K562 (cell line): ENCODE data around the gene TMEM245.

Source experiments
- BHLHE40 ChIP-seq: IDR thresholded peaks from 2 replicates; pipeline ENCODE4 v1.6.1; 2011; ENCODE audit warnings: low read length, improper control_type of control experiment
- CTCF ChIP-seq, 3 experiments: IDR thresholded peaks in 2 of 3; conservative IDR thresholded peaks in 1 of 3; 2 replicates each; pipeline ENCODE4 v1.5.1; 2011 to 2012; ENCODE audit warnings: low read length in 3 of 3, mild to moderate bottlenecking in 3 of 3, control low read depth in 2 of 3, improper control_type of control experiment in 1 of 3, inconsistent platforms in 1 of 3, low read depth in 1 of 3, mixed read lengths in 1 of 3, moderate library complexity in 1 of 3; ENCODE audit not compliant: insufficient read depth in 2 of 3
- E2F4 ChIP-seq: sonication (generic); formaldehyde crosslinking; IDR thresholded peaks from 2 replicates; pipeline ENCODE4 v1.8.0; 2022; ENCODE audit warnings: mild to moderate bottlenecking, low read depth, missing genetic modification reagents
- MXI1 ChIP-seq: IDR thresholded peaks from 2 replicates; pipeline ENCODE4 v1.6.1; 2011; ENCODE audit warnings: low read depth, mild to moderate bottlenecking, improper control_type of control experiment, low read length
- NR0B1 ChIP-seq: fragments of 450-650 bp; IDR thresholded peaks from one replicate; pipeline ENCODE4 v1.6.1; 2018; ENCODE audit warnings: mild to moderate bottlenecking, moderate library complexity; ENCODE audit not compliant: partially characterized antibody
- RAD21 ChIP-seq, 2 experiments: fragments of 250-450 bp in 1 of 2; fragments of 450-650 bp in 1 of 2; sonication (Bioruptor Pico) in 1 of 2; formaldehyde crosslinking in 1 of 2; IDR thresholded peaks in 1 of 2; conservative IDR thresholded peaks in 1 of 2; 2 replicates each; pipeline versions ENCODE4 v1.4.0 to v1.8.0; 2020 to 2022; ENCODE audit warnings: mild to moderate bottlenecking in 2 of 2, moderate library complexity in 1 of 2
- SMAD1 ChIP-seq: fragments of 150-350 bp; IDR thresholded peaks from 2 replicates; pipeline ENCODE4 v1.6.1; 2014; ENCODE audit warnings: low read length, low read depth; ENCODE audit not compliant: partially characterized antibody
- SMAD3 ChIP-seq: fragments of 450-650 bp; formaldehyde crosslinking; conservative IDR thresholded peaks from 2 replicates; pipeline ENCODE4 v1.4.0; 2020; ENCODE audit warnings: mild to moderate bottlenecking
- SMARCE1 ChIP-seq: fragments of 450-650 bp; IDR thresholded peaks from 2 replicates; pipeline ENCODE4 v1.7.1; 2016; ENCODE audit warnings: mild to moderate bottlenecking
- SOX6 ChIP-seq: fragments of 450-650 bp; IDR thresholded peaks from 2 replicates; pipeline ENCODE4 v1.6.1; 2014; ENCODE audit warnings: mild to moderate bottlenecking
- ZZZ3 ChIP-seq: fragments of 450-650 bp; IDR thresholded peaks from 2 replicates; pipeline ENCODE4 v1.6.1; 2016; ENCODE audit warnings: antibody characterized with exemption, mild to moderate bottlenecking, moderate library complexity

- TF ChIP-seq MXI1: no peak
- no peak for TF ChIP-seq NR0B1
- TF ChIP-seq E2F4 (CRISPR knock-in tag): no peak
- no peak for TF ChIP-seq BHLHE40
- TF ChIP-seq SMARCE1: no peak
- no peak for TF ChIP-seq RAD21 (CRISPR knock-in tag; conservative IDR thresholded peaks at IDR 0.05 in 1 of 2, IDR thresholded peaks at IDR 0.05 in 1 of 2)
- no peak for TF ChIP-seq CTCF (IDR thresholded peaks at IDR 0.05 in 2 of 3, conservative IDR thresholded peaks at IDR 0.05 in 1 of 3; ENCODE audit: insufficient read depth in 2 of 3, low read depth in 1 of 3, low read length in 3 of 3)
- TF ChIP-seq SOX6: no peak
- no peak for TF ChIP-seq ZZZ3
- no peak for TF ChIP-seq SMAD3 (CRISPR knock-in tag)
- TF ChIP-seq SMAD1: no peak
These were observed 45.4 kb downstream of the TMEM245 start for GRCh38 chr9:109074236-109074889.
